A673 (cell line): ENCODE results near the gene FRAS1.

Experiments
- EZH2 ChIP-seq: fragments of 200-600 bp; sonication (generic); IDR thresholded peaks from 2 replicates; pipeline ENCODE4 v1.6.1; 2017; ENCODE audit warnings: borderline replicate concordance, low read depth, mild to moderate bottlenecking, mixed read lengths, antibody characterized with exemption, low read length; ENCODE audit not compliant: poor library complexity, severe bottlenecking
- TF ChIP-seq, protein P1 (sequence below): fragments of 300-800, 200-600 bp; sonication (generic); conservative IDR thresholded peaks from 2 replicates; pipeline ENCODE4 v1.5.1; 2017; ENCODE audit warnings: low read depth, mild to moderate bottlenecking, antibody characterized with exemption, low read length, moderate library complexity, mixed read lengths

DNA sequence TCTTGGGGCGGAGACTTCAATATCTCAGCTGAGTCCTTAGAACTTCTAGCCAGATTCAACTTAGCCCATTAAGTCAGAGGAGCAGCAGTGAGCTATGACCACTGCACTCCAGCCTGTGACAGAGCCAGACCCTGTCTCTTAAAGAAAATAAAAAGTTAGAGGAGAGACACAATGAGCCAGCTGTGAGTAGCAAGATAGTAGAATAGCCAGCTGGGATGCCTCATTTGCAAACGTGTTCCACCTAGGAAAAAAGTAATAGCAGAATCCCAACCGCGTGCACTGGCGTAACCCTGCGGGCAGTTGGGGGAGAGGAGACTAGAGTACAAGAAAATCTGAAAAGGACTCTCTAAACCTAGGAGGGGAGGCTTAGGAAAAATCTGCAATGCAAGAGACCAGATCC lies 361.3 kb downstream of the FRAS1 start:
- TF ChIP-seq EZH2 = no peak
- TF ChIP-seq, protein P1, sequence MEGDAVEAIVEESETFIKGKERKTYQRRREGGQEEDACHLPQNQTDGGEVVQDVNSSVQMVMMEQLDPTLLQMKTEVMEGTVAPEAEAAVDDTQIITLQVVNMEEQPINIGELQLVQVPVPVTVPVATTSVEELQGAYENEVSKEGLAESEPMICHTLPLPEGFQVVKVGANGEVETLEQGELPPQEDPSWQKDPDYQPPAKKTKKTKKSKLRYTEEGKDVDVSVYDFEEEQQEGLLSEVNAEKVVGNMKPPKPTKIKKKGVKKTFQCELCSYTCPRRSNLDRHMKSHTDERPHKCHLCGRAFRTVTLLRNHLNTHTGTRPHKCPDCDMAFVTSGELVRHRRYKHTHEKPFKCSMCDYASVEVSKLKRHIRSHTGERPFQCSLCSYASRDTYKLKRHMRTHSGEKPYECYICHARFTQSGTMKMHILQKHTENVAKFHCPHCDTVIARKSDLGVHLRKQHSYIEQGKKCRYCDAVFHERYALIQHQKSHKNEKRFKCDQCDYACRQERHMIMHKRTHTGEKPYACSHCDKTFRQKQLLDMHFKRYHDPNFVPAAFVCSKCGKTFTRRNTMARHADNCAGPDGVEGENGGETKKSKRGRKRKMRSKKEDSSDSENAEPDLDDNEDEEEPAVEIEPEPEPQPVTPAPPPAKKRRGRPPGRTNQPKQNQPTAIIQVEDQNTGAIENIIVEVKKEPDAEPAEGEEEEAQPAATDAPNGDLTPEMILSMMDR = no peak
